Panc1 (cell line): ENCODE data around the gene CFAP52. TPM values are rescaled to one million over a fixed set of nuclear protein-coding genes. Genes with fewer than 3 reads are reported as not detected.

Source experiments
- ATAC-seq: fragments of 200-7000 bp; cut with Tn5 transposase; 2 replicates; pipeline ENCODE4 v1.9.1; 2020; ENCODE audit warnings: mild to moderate bottlenecking, moderate library complexity
- BruUV-seq: library from RNA; stranded (reverse); fragments of 400-500 nt; replicated peaks from 2 replicates; lab custom pipeline; 2021; lab: Mats Ljungman, UMichigan
- CTCF ChIA-PET: fragments of 300-600 bp; sonication (Branson Sonifier 250); formaldehyde crosslinking; loops from one replicate; lab custom pipeline; 2022; ENCODE audit warnings: antibody characterized with exemption; lab: Charles Lee
- POLR2A ChIA-PET: fragments of 300-600 bp; sonication (Branson Sonifier 250); formaldehyde crosslinking; loops from one replicate; lab custom pipeline; 2022; ENCODE audit warnings: antibody characterized with exemption; lab: Charles Lee
- DNase-seq: peaks from one replicate; pipeline ENCODE4 v3.0.0-alpha.2; 2010; ENCODE audit warnings: low read depth, low spot score
- H3K27ac ChIP-seq: 2 replicates; pipeline ENCODE4 v1.5.1; 2011; ENCODE audit warnings: mild to moderate bottlenecking, low read length, inconsistent platforms
- H3K27me3 ChIP-seq: fragments of 200-500 bp; sonication (Bioruptor generic); 2 replicates; pipeline ENCODE4 v1.6.0; 2014; ENCODE audit warnings: low read length, inconsistent platforms; ENCODE audit not compliant: control insufficient read depth, insufficient read depth
- H3K36me3 ChIP-seq: fragments of 200-500 bp; sonication (Bioruptor generic); 2 replicates; pipeline ENCODE4 v1.5.1; 2014; ENCODE audit warnings: inconsistent platforms, mild to moderate bottlenecking, low read length, moderate library complexity; ENCODE audit not compliant: control insufficient read depth, insufficient read depth
- H3K4me1 ChIP-seq: 2 replicates; pipeline ENCODE4 v1.5.1; 2011; ENCODE audit warnings: inconsistent platforms, mild to moderate bottlenecking, low read length, moderate library complexity; ENCODE audit not compliant: control insufficient read depth, insufficient read depth
- H3K4me3 ChIP-seq, 2 experiments: 2 replicates each; pipeline ENCODE4 v1.5.1; 2011 to 2012; ENCODE audit warnings: low read depth in 2 of 2, low read length in 2 of 2, mild to moderate bottlenecking in 2 of 2, inconsistent platforms in 1 of 2, moderate library complexity in 1 of 2
- H3K9me3 ChIP-seq: fragments of 200-500 bp; sonication (Bioruptor generic); 2 replicates; pipeline ENCODE4 v1.5.1; 2014; ENCODE audit warnings: low read depth, mild to moderate bottlenecking, inconsistent platforms, low read length, moderate library complexity; ENCODE audit not compliant: control insufficient read depth, insufficient read depth
- CTCF ChIP-seq: fragments of 450-650 bp; IDR thresholded peaks from 2 replicates; pipeline ENCODE4 v1.5.1; 2017; ENCODE audit warnings: mild to moderate bottlenecking
- POLR2AphosphoS5 ChIP-seq: IDR thresholded peaks from 2 replicates; pipeline ENCODE4 v1.6.1; 2012; ENCODE audit warnings: mild to moderate bottlenecking, low read depth, low read length, moderate library complexity
- REST ChIP-seq, 2 experiments: IDR thresholded peaks; 2 replicates each; pipeline ENCODE4 v1.6.1; 2011 to 2012; ENCODE audit warnings: low read depth in 2 of 2, control low read depth in 1 of 2, low read length in 1 of 2, mild to moderate bottlenecking in 1 of 2, moderate library complexity in 1 of 2; ENCODE audit not compliant: insufficient read depth in 1 of 2
- SIN3A ChIP-seq: IDR thresholded peaks from 2 replicates; pipeline ENCODE4 v1.6.1; 2012; ENCODE audit warnings: low read depth, mild to moderate bottlenecking, low read length, moderate library complexity, borderline replicate concordance; ENCODE audit not compliant: insufficient read depth
- TCF7L2 ChIP-seq: IDR thresholded peaks from 2 replicates; pipeline ENCODE4 v1.6.1; 2011; ENCODE audit warnings: mild to moderate bottlenecking, low read depth, low read length, inconsistent platforms
- in situ Hi-C: cut with HindIII; loops from 2 replicates; pipeline ENCODE4 v1.10.0; 2016; ENCODE audit warnings: low sequenced_read_pairs, low pct_unique_long_range_greater_than_20kb
- intact Hi-C: fragments of 100-400 bp; cut with micrococcal nuclease; formaldehyde crosslinking; loops from one replicate; pipeline ENCODE4 v1.10.0; 2022; ENCODE audit not compliant: unreplicated experiment
- total RNA-seq: library from RNA; stranded (reverse); gene quantifications from one replicate; pipeline ENCODE4 v1.2.1, GENCODE V29; 2021; ENCODE audit not compliant: unreplicated experiment

The CFAP52 gene
- total RNA-seq, 1 experiment from 2014 or later = not detected

DNA sequence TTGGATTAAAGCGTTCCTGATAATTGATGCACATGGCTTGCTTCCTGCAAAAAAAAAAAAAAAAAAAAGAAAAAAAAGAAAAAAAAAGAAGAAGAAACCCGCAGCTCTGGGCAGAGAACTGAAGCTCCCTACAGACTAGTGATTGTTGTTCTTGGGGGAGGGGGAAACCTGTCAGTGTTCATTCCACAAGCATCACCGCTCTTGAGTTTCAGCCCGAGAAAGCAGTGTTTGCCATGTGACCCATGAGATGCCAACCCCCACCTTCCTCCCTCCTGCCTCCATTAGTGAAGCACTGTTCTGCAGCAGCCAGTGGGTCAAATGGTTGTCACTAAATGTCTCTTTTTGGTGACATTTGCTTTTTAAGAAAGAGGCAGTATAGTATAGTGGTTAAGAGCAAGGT is 70.6 kb downstream of the CFAP52 start:
- peaks cover 12% of the 10 kb centered on the region; the same call in 1 of the 2 replicates for H3K4me1 ChIP-seq
- H3K9me3 ChIP-seq = no peaks in the 10 kb centered on the region
- peak overlapping the region; percentile 60 to 69 for H3K4me3 ChIP-seq
- no peak for TF ChIP-seq POLR2AphosphoS5
- TF ChIP-seq TCF7L2 = no peak
- no peak for TF ChIP-seq CTCF
- no peaks in the 10 kb centered on the region for H3K27me3 ChIP-seq
- H3K36me3 ChIP-seq = no peaks in the 10 kb centered on the region; the same call in 1 of the 2 replicates
- no TSS peak for BruUV-seq
- no peak for ATAC-seq
- no peak for DNase-seq
- ChIA-PET CTCF (interaction anchor here (1.0 kb wide), 1 partner anchor 70 kb away, joined by 3 read pairs; no protein-coding TSS in a partner anchor), POLR2A (no interaction called here)
- intact Hi-C loops = loop anchor here (2.0 kb wide), 1 partner anchor 70 kb away; the partner anchor contains the start of gene CFAP52
- in situ Hi-C loops = no loop called here
- H3K27ac ChIP-seq = peak overlapping the region; percentile 88

DNA sequence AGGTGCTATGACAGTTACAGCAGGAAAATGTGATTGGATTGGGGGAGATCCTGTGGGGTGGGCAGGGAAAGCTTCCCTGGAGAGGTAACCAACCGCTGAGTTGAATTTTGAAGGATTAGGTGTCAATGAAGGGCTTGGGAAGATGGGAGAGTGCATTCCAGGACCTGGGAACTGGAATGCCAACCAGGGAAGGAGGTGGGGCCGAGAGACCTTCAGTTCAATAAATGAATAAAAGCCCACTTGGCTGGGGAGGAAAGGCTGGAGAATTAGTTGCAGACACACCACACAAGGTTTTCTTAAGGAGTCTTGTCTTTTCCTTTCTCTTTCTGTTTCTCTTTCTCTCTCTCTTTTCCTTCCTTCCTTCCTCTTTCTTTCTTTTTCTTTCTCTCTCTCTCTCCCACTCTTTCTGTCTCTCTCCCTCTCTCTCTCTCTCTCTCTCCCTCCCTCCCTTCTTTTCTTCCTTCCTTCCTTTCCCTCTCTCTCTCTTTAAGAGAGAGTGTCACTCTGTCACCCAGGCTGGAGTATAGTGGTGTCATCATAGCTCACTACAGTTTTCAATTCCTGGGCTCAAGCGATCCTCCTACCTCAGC is 72.2 kb downstream of the CFAP52 start:
- Histone ChIP-seq H3K4me1 (peaks cover 12% of the 10 kb centered on the region; the same call in 1 of the 2 replicates), H3K36me3 (no peaks in the 10 kb centered on the region; the same call in 1 of the 2 replicates), H3K4me3 (peak overlapping the region; percentile 38 to 49), H3K27me3 (no peaks in the 10 kb centered on the region), H3K9me3 (no peaks in the 10 kb centered on the region), H3K27ac (peak overlapping the region; percentile 78)
- DNase-seq (no peak), ATAC-seq (peak; percentile 11)
- in situ Hi-C loops (no loop called here), intact Hi-C loops (no loop called here)
- BruUV-seq = no TSS peak
- CTCF ChIA-PET = interaction anchor here (0.6 to 0.7 kb wide), 2 partner anchors 109 to 604 kb away, joined by 4 to 18 read pairs; no protein-coding TSS in a partner anchor
- TF ChIP-seq CTCF (no peak), SIN3A (0 out of 2 replicates have a peak, but pooled peaks have one; percentile 42), REST (IDR thresholded peaks at IDR 0.05; ENCODE audit: insufficient read depth in 1 of 2, low read depth in 2 of 2, low read length in 1 of 2) (no peak), TCF7L2 (no peak), POLR2AphosphoS5 (no peak)
- POLR2A ChIA-PET = interaction anchor here (0.6 kb wide), 1 partner anchor 276 kb away, joined by 5 read pairs; no protein-coding TSS in a partner anchor
